Pulmonary artery endothelial cell (primary cell): ENCODE measurements around the gene TSFM. TPM values are rescaled to one million over a fixed set of nuclear protein-coding genes. Genes with fewer than 3 reads are reported as not detected.

Experiments used
- total RNA-seq: library from RNA; depleted of rRNA; stranded (reverse); fragments of >200 nt; gene quantifications from 2 replicates; pipeline ENCODE4 v1.2.3, GENCODE V29; 2014

Gene TSFM
- total RNA-seq, 1 donor from 2014 or later: 26.0 TPM

Other genes starting within 250 kb of the TSFM start
- 81.0 and 90.1 TPM in 2 replicates for gene DCTN2, start 235.6 kb upstream of the TSFM start, total RNA-seq
- gene KIF5A, start 232.7 kb upstream of the TSFM start, total RNA-seq: under 0.01 and 0.14 TPM in 2 replicates
- gene PIP4K2C, start 191.6 kb upstream of the TSFM start, total RNA-seq: 10.4 and 11.8 TPM in 2 replicates
- 4.8 and 11.4 TPM in 2 replicates for gene DTX3, start 178.0 kb upstream of the TSFM start, total RNA-seq
- gene ARHGEF25, start 171.4 kb upstream of the TSFM start, total RNA-seq: 5.3 and 5.7 TPM in 2 replicates
- 0.07 and 0.35 TPM in 2 replicates for gene B4GALNT1, start 149.6 kb upstream of the TSFM start, total RNA-seq
- 194 and 222 TPM in 2 replicates for gene OS9, start 88.7 kb upstream of the TSFM start, total RNA-seq
- 0.07 and 0.11 TPM in 2 replicates for gene AGAP2, start 44.0 kb upstream of the TSFM start, total RNA-seq
- 37.7 and 48.0 TPM in 2 replicates for gene TSPAN31, start 37.7 kb upstream of the TSFM start, total RNA-seq
- gene CDK4, start 30.5 kb upstream of the TSFM start, total RNA-seq: 139 and 181 TPM in 2 replicates
- gene MARCHF9, start 27.7 kb upstream of the TSFM start, total RNA-seq: 3.9 and 5.3 TPM in 2 replicates
- gene CYP27B1, start 15.7 kb upstream of the TSFM start, total RNA-seq: 0.35 and 0.66 TPM in 2 replicates
- gene METTL1, start 10.7 kb upstream of the TSFM start, total RNA-seq: 5.0 and 8.1 TPM in 2 replicates
- gene EEF1AKMT3, start 10.2 kb upstream of the TSFM start, total RNA-seq: 5.4 and 6.3 TPM in 2 replicates
- 0.46 and 1.8 TPM in 2 replicates for gene AVIL, start 35.9 kb downstream of the TSFM start, total RNA-seq
- gene CTDSP2, start 63.9 kb downstream of the TSFM start, total RNA-seq: 53.2 and 86.3 TPM in 2 replicates
- 8.4 and 10.6 TPM in 2 replicates for gene ATP23, start 158.8 kb downstream of the TSFM start, total RNA-seq